ENCODE data around the gene PAK2. TPM values are rescaled to one million over a fixed set of nuclear protein-coding genes. Genes with fewer than 3 reads are reported as not detected.
"Not testable (repeated sequence)": the region's sequence is repeated elsewhere in the genome, so short reads cannot be mapped to it uniquely, and the experiment has no call there.

The PAK2 gene
- total and polyA plus RNA-seq, 7 donors, result 17.3 to 79.4 (median 44.3) TPM

GRCh38 chr3:196711838-196712513 is 27.7 kb upstream of the PAK2 start, which contains the start of the genes CEP19 and PIGX:
CEP19 (minus strand) TSS chr3:196712250; CDS start chr3:196708657, 3,593 bp downstream.
PIGX (plus strand) TSS chr3:196712377.
- Histone ChIP-seq H3K4me1 (peaks cover 16% of the 10 kb centered on the region), H3K27me3 (ENCODE audit: insufficient read depth in 3 of 3, low read length in 2 of 3) (no peaks in the 10 kb centered on the region), H3K36me3 (ENCODE audit: insufficient read depth in 1 of 2, low read depth in 1 of 2) (peaks cover 0 to 3% of the 10 kb centered on the region in 2 donors), H3K9me3 (no peaks in the 10 kb centered on the region), H3K27ac (peak within 1 kb of the TSS; percentile 93), H3K4me3 (peak within 1 kb of the TSS; percentile 94)
- intact Hi-C loops (cut with DNase I), result no loop called here
- ATAC-seq (peak; percentile 98 to 99 (median 98)), DNase-seq (peak; percentile 85 to 92)
- TF ChIP-seq CTCF (IDR thresholded peaks at IDR 0.05), result peak; percentile 8
- WGBS, 3 donors, result 0 to 1% (median 0%) methylated on average over 25 to 68 of the region's 68 CpGs

- Histone ChIP-seq H3K27ac (peak overlapping the region; percentile 93), H3K27me3 (ENCODE audit: insufficient read depth in 3 of 3, low read length in 2 of 3) (no peaks in the 10 kb centered on the region), H3K4me3 (peak overlapping the region; percentile 94), H3K4me1 (peaks cover 16% of the 10 kb centered on the region), H3K36me3 (ENCODE audit: insufficient read depth in 1 of 2, low read depth in 1 of 2) (peaks cover 0 to 9% of the 10 kb centered on the region in 2 donors), H3K9me3 (no peaks in the 10 kb centered on the region)
- 5 to 12% (median 6%) methylated on average over 30 to 64 of the region's 64 CpGs for WGBS, 3 donors
- ATAC-seq (peak; percentile 81 to 86 (median 84)), DNase-seq (peak; percentile 77 to 83)
- intact Hi-C loops (cut with DNase I), result no loop called here
- no peak for TF ChIP-seq CTCF (IDR thresholded peaks at IDR 0.05)
Observed at GRCh38 chr3:196712514-196713413, 26.9 kb upstream of the PAK2 start.

GRCh38 chr3:196717162-196717561 is 22.5 kb upstream of the PAK2 start:
- H3K27me3 ChIP-seq (ENCODE audit: insufficient read depth in 3 of 3, low read length in 2 of 3); H3K4me1 ChIP-seq; H3K27ac ChIP-seq; intact Hi-C loops (cut with DNase I); H3K9me3 ChIP-seq; H3K4me3 ChIP-seq; ATAC-seq; DNase-seq: not testable (repeated sequence)
- peaks cover 3 to 36% of the 10 kb centered on the region in 2 donors for H3K36me3 ChIP-seq (ENCODE audit: insufficient read depth in 1 of 2, low read depth in 1 of 2)
- 90 to 93% (median 91%) methylated on average over 3 of the region's 3 CpGs for WGBS, 3 donors

GRCh38 chr3:196721097-196721496 is 18.6 kb upstream of the PAK2 start:
- Histone ChIP-seq H3K36me3 (ENCODE audit: insufficient read depth in 1 of 2, low read depth in 1 of 2) (peaks cover 3 to 56% of the 10 kb centered on the region in 2 donors), H3K4me3 (no peak overlapping the region), H3K27ac (no peak overlapping the region), H3K27me3 (ENCODE audit: insufficient read depth in 3 of 3, low read length in 2 of 3) (no peaks in the 10 kb centered on the region), H3K9me3 (no peaks in the 10 kb centered on the region), H3K4me1 (no peaks in the 10 kb centered on the region)
- intact Hi-C loops (cut with DNase I), result no loop called here
- ATAC-seq (no peak), DNase-seq (no peak)
- WGBS, 3 donors, result 50 to 99% (median 97%) methylated on average over 2 of the region's 2 CpGs
- TF ChIP-seq CTCF (IDR thresholded peaks at IDR 0.05), result no peak
